H9 (cell line): ENCODE results near the gene ITPR3. TPM values are rescaled to one million over a fixed set of nuclear protein-coding genes. Genes with fewer than 3 reads are reported as not detected.

Source experiments
- DNase-seq: peaks from one replicate; pipeline ENCODE4 v3.0.0-alpha.2; 2017
- H2AFZ ChIP-seq: one replicate; pipeline ENCODE4 v1.6.1; 2013; ENCODE audit warnings: mild to moderate bottlenecking, low read length, control low read depth, moderate library complexity
- H2AK5ac ChIP-seq: 2 replicates; pipeline ENCODE4 v1.6.1; 2013; ENCODE audit warnings: low read length, control low read depth, mixed read lengths; ENCODE audit not compliant: insufficient read length
- H2BK120ac ChIP-seq: one replicate; pipeline ENCODE4 v1.6.1; 2013; ENCODE audit warnings: low read depth, mild to moderate bottlenecking, low read length, control low read depth, inconsistent platforms; ENCODE audit not compliant: poor library complexity, severe bottlenecking
- H2BK12ac ChIP-seq: 2 replicates; pipeline ENCODE4 v1.6.1; 2013; ENCODE audit warnings: low read length, control low read depth, mixed read lengths, low read depth; ENCODE audit not compliant: insufficient read length
- H2BK15ac ChIP-seq: 2 replicates; pipeline ENCODE4 v1.6.1; 2013; ENCODE audit warnings: low read depth, low read length, control low read depth
- H2BK20ac ChIP-seq: one replicate; pipeline ENCODE4 v1.6.1; 2013; ENCODE audit warnings: low read depth, mild to moderate bottlenecking, low read length, control low read depth, inconsistent platforms; ENCODE audit not compliant: poor library complexity, severe bottlenecking
- H2BK5ac ChIP-seq: 2 replicates; pipeline ENCODE4 v1.6.1; 2013; ENCODE audit warnings: low read length, control low read depth, mixed read lengths; ENCODE audit not compliant: insufficient read length
- H3K14ac ChIP-seq: 2 replicates; pipeline ENCODE4 v1.6.1; 2013; ENCODE audit warnings: low read length, control low read depth; ENCODE audit not compliant: insufficient read depth
- H3K18ac ChIP-seq: 2 replicates; pipeline ENCODE4 v1.6.1; 2013; ENCODE audit warnings: low read depth, mild to moderate bottlenecking, mixed read lengths, low read length, control low read depth; ENCODE audit not compliant: insufficient read length
- H3K23ac ChIP-seq: 2 replicates; pipeline ENCODE4 v1.6.1; 2013; ENCODE audit warnings: low read length, control low read depth, mixed read lengths, low read depth; ENCODE audit not compliant: insufficient read length
- H3K23me2 ChIP-seq: 2 replicates; pipeline ENCODE4 v1.6.1; 2013; ENCODE audit warnings: low read depth, mild to moderate bottlenecking, mixed read lengths, low read length, control low read depth; ENCODE audit not compliant: insufficient read length, poor library complexity, severe bottlenecking
- H3K27ac ChIP-seq: 2 replicates; pipeline ENCODE4 v1.5.1; 2013; ENCODE audit warnings: low read length, control low read depth, mixed read lengths, low read depth; ENCODE audit not compliant: insufficient read length
- H3K27me3 ChIP-seq: 2 replicates; pipeline ENCODE4 v1.6.1; 2013; ENCODE audit warnings: low read length, control low read depth, inconsistent platforms; ENCODE audit not compliant: insufficient read depth
- H3K4ac ChIP-seq: 2 replicates; pipeline ENCODE4 v1.6.1; 2013; ENCODE audit warnings: low read depth, mild to moderate bottlenecking, control low read depth, inconsistent platforms, low read length, moderate library complexity
- H3K4me1 ChIP-seq: 2 replicates; pipeline ENCODE4 v1.6.1; 2013; ENCODE audit warnings: low read length, control low read depth, inconsistent platforms; ENCODE audit not compliant: insufficient read depth
- H3K4me2 ChIP-seq: 2 replicates; pipeline ENCODE4 v1.6.1; 2013; ENCODE audit warnings: low read length, control low read depth, mixed read lengths; ENCODE audit not compliant: insufficient read length, insufficient read depth
- H3K56ac ChIP-seq: 2 replicates; pipeline ENCODE4 v1.6.1; 2013; ENCODE audit warnings: low read depth, mild to moderate bottlenecking, mixed read lengths, low read length, control low read depth; ENCODE audit not compliant: insufficient read length
- H3K79me1 ChIP-seq: 2 replicates; pipeline ENCODE4 v1.6.1; 2013; ENCODE audit warnings: low read depth, mild to moderate bottlenecking, moderate library complexity, low read length, control low read depth, inconsistent platforms; ENCODE audit not compliant: insufficient read depth, poor library complexity, severe bottlenecking
- H3K79me2 ChIP-seq: 2 replicates; pipeline ENCODE4 v1.6.1; 2013; ENCODE audit warnings: low read length, control low read depth, inconsistent platforms; ENCODE audit not compliant: insufficient read depth
- H3K9ac ChIP-seq: 2 replicates; pipeline ENCODE4 v1.6.1; 2013; ENCODE audit warnings: low read length, control low read depth, mixed read lengths; ENCODE audit not compliant: insufficient read length; ENCODE audit errors: extremely low read depth
- H3K9me3 ChIP-seq: one replicate; pipeline ENCODE4 v1.6.1; 2013; ENCODE audit warnings: low read depth, low read length, inconsistent platforms; ENCODE audit not compliant: control insufficient read depth
- H3T11ph ChIP-seq: one replicate; pipeline ENCODE4 v1.6.1; 2013; ENCODE audit warnings: mild to moderate bottlenecking, low read length, control low read depth, inconsistent platforms
- H4K20me1 ChIP-seq: one replicate; pipeline ENCODE4 v1.6.1; 2013; ENCODE audit not compliant: control insufficient read depth, insufficient read length, insufficient read depth
- H4K5ac ChIP-seq: 2 replicates; pipeline ENCODE4 v1.6.1; 2013; ENCODE audit warnings: low read depth, mild to moderate bottlenecking, mixed read lengths, low read length, control low read depth; ENCODE audit not compliant: insufficient read length
- H4K8ac ChIP-seq: replicated peaks from 2 replicates; pipeline ENCODE4 v1.6.1; 2013; ENCODE audit warnings: low read length, control low read depth, mixed read lengths, low read depth; ENCODE audit not compliant: insufficient read length
- H4K91ac ChIP-seq: 2 replicates; pipeline ENCODE4 v1.6.1; 2013; ENCODE audit warnings: low read depth, mild to moderate bottlenecking, moderate library complexity, mixed read lengths, low read length, control low read depth; ENCODE audit not compliant: insufficient read length
- H3K27ac Mint-ChIP-seq, 3 experiments: 2 replicates in 2 of 3; 3 replicates in 1 of 3; pipeline ENCODE4 v1.8.0; 2020 to 2021; ENCODE audit warnings: mixed read lengths in 3 of 3, mild to moderate bottlenecking in 1 of 3, moderate library complexity in 1 of 3
- H3K27me3 Mint-ChIP-seq: 2 replicates; pipeline ENCODE4 v1.8.0; 2021; ENCODE audit warnings: low read depth, mild to moderate bottlenecking, moderate library complexity, mixed read lengths
- H3K36me3 Mint-ChIP-seq, 3 experiments: 2 replicates in 2 of 3; 3 replicates in 1 of 3; pipeline ENCODE4 v1.8.0; 2020 to 2021; ENCODE audit warnings: low read depth in 3 of 3, mixed read lengths in 3 of 3; ENCODE audit not compliant: insufficient read depth in 1 of 3
- H3K4me1 Mint-ChIP-seq, 2 experiments: 2 replicates each; pipeline ENCODE4 v1.8.0; 2020; ENCODE audit warnings: mixed read lengths in 2 of 2
- H3K4me3 Mint-ChIP-seq, 2 experiments: 2 replicates in 1 of 2; 3 replicates in 1 of 2; pipeline ENCODE4 v1.8.0; 2020 to 2021; ENCODE audit warnings: mild to moderate bottlenecking in 2 of 2, mixed read lengths in 2 of 2, moderate library complexity in 1 of 2
- H3K9me3 Mint-ChIP-seq, 2 experiments: 2 replicates in 1 of 2; 3 replicates in 1 of 2; pipeline ENCODE4 v1.8.0; 2020; ENCODE audit warnings: mild to moderate bottlenecking in 2 of 2, mixed read lengths in 2 of 2, moderate library complexity in 1 of 2
- WGBS: extraction: QIAGEN DNeasy Blood & Tissue Kit; methylation state at CpG from one replicate; pipeline ENCODE4 v1.1.7; 2013; ENCODE audit warnings: missing lambda C conversion rate, low lambda C conversion rate, mixed read lengths; ENCODE audit not compliant: insufficient read length; ENCODE audit errors: extremely low coverage; 5-methylcytosine and 5-hydroxymethylcytosine counted together
- total RNA-seq: library from RNA; stranded (reverse); gene quantifications from 2 replicates; pipeline ENCODE4 v1.2.1, GENCODE V29; 2021
- TF ChIP-seq, protein P1 (sequence below): fragments of 200-600 bp; sonication (generic); conservative IDR thresholded peaks from 3 replicates; pipeline ENCODE4 v1.8.0; 2021; ENCODE audit warnings: antibody characterized with exemption, mild to moderate bottlenecking

ITPR3 gene
- total RNA-seq, 1 experiment from 2014 or later = 40.3 TPM

DNA sequence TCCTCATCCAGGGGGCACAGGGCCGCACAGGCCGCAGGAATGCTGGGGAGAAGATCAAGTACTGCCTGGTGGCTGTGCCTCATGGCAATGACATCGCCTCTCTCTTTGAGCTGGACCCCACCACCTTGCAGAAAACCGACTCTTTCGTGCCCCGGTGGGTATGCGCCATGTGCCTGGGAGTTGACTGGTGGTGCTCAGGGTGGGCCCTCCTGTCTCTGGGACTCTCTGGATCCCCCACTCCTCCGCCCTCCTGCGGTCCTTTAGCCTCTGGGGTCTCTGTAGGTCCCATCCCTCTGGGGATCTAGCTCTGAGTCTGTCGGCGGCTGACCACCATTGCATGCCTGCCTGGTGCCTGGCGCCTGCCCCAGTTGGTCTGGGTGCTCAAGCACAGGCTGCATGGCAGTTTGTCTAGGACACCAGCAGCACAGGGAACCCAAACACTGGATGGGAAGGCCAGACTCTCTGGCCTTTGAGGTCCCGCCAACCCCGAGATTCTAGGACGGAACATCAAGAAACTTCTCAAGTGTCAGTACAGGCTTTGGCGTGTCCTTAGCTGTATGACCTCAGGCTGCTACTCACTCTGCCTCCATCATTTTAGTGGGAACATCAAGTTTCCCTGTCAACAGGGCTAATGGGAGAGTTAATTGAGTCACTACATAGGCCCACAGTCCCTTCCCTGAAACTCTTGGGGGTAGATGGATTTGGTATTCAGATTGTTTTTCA lies 42.8 kb downstream of the ITPR3 start:
- Histone ChIP-seq H3K4me1 (no peaks in the 10 kb centered on the region), H3K23me2 (no peaks in the 10 kb centered on the region), H2AFZ (no peak overlapping the region), H2BK15ac (no peak overlapping the region), H2BK5ac (no peak overlapping the region), H3K4ac (no peak overlapping the region), H3K27me3 (no peaks in the 10 kb centered on the region), H3K79me1 (no peaks in the 10 kb centered on the region), H4K20me1 (no peaks in the 10 kb centered on the region), H2BK120ac (no peak overlapping the region), H3T11ph (no peak overlapping the region), H2BK20ac (no peak overlapping the region), H3K56ac (no peak overlapping the region), H3K79me2 (no peaks in the 10 kb centered on the region), H3K18ac (no peak overlapping the region), H3K9ac (no peak overlapping the region), H4K8ac (no peak overlapping the region), H3K27ac (no peak overlapping the region), H2AK5ac (no peak overlapping the region), H3K23ac (no peak overlapping the region), H3K9me3 (no peaks in the 10 kb centered on the region), H2BK12ac (no peak overlapping the region), H3K4me2 (no peak overlapping the region), H4K5ac (no peak overlapping the region), H4K91ac (no peak overlapping the region), H3K14ac (no peak overlapping the region)
- Mint-ChIP-seq H3K36me3 (peaks cover 15 to 51% (median 23%) of the 10 kb centered on the region in 3 experiments; a peak in 6 of 7 replicates), H3K27ac (peak overlapping the region in 2 of 3 experiments; percentile 27 to 44; a peak in 2 of 7 replicates), H3K27me3 (no peaks in the 10 kb centered on the region), H3K4me3 (no peak overlapping the region), H3K9me3 (no peaks in the 10 kb centered on the region; a peak in 1 of 5 replicates), H3K4me1 (no peaks in the 10 kb centered on the region)
- TF ChIP-seq, protein P1, sequence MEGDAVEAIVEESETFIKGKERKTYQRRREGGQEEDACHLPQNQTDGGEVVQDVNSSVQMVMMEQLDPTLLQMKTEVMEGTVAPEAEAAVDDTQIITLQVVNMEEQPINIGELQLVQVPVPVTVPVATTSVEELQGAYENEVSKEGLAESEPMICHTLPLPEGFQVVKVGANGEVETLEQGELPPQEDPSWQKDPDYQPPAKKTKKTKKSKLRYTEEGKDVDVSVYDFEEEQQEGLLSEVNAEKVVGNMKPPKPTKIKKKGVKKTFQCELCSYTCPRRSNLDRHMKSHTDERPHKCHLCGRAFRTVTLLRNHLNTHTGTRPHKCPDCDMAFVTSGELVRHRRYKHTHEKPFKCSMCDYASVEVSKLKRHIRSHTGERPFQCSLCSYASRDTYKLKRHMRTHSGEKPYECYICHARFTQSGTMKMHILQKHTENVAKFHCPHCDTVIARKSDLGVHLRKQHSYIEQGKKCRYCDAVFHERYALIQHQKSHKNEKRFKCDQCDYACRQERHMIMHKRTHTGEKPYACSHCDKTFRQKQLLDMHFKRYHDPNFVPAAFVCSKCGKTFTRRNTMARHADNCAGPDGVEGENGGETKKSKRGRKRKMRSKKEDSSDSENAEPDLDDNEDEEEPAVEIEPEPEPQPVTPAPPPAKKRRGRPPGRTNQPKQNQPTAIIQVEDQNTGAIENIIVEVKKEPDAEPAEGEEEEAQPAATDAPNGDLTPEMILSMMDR = no peak
- DNase-seq = no peak
- WGBS = no CpG with 5 or more reads among the region's 16 CpGs
